Kidney glomerular epithelial cell (primary cell): Measurements from ENCODE around the gene PLEKHA1.

Source experiments
- DNase-seq: peaks from one replicate; lab custom pipeline; 2025; lab: John Stamatoyannopoulos, UW

PLEKHA1 gene

DNA sequence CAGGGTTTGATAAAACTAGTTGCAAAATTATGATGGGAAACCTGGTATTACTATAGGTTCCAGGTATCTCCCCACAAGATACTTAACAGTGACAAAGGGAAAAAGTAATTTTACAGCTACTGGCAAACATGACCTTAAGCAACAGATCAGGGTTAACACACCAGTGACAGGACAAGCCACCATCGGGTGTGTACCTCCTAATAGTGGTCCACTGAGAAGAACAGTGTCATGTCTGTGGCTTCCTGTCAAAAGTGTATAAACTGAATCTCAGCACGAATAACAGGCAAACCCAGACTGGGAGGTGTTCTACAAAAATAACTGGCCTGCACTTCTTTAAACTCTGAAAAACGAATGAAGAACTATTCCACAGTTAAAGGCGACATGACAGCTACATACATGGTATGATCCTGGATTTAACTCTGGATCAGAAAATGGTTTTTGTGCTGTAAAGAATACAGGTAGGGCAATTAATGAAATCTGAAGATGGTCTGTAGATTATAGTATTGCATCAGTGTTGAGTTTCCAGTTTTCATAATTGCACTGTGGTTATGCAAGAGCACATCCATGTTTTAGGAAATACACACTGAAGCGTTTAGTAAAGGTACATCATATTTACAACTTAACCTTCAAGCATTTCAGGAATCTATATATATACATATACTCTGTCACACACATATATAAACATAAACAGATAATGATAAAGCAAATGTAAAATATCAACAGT, 47.9 kb downstream of the PLEKHA1 start:
- no peak for DNase-seq

DNA sequence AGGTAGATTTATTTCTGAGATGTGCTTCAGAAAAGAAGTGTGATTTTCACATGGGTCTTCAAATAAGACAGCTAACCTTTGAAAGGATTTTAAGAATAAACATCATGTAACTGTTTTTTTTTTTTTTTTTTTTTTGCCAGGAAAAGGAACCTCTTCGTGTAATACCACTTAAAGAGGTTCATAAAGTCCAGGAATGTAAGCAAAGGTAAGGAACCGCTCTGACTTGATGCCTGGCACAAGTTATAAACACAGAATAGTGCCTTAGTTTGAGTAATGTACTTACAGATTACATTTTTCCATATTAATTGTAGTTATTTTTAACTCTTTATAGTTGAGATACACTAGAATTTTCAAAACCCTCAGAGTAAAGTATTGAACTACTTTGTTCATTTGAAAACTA, 49.6 kb downstream of the PLEKHA1 start:
- DNase-seq = no peak

DNA sequence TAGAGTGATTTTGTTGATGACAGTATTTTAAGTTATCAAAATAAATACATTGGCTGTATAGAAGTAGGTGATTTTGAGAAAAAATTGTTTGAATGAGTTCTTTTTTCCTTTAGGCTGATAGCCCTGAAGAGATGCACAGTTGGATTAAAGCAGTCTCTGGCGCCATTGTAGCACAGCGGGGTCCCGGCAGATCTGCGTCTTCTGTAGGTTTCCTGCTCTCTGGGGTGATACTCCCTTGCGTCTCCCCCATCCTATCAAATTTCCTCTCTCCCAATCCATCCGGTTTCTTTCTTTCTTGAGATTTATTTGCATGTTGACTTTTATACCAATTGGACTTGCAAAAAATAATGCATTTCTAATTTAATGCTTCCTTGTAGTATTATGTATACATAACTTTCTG, 52.3 kb downstream of the PLEKHA1 start:
- no peak for DNase-seq

DNA sequence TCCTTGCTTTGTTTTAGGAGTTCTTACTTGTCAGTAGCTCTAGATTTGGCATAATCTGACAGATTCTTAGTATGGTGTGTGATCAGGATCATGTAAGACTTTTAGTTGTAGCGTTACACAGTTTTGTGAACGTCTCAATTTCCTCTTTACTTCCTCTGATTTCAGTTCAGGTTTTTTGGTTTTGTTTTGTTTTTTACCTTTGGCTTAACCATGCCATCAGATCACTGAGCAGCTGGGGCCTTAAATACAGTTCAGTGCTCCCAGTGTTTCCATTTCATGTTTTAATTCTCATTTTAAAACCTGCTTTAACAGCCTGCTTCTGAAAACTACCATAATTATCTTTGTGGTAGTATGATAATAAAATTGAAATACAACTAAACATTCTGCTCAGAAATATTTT, 52.8 kb downstream of the PLEKHA1 start:
- no peak for DNase-seq

DNA sequence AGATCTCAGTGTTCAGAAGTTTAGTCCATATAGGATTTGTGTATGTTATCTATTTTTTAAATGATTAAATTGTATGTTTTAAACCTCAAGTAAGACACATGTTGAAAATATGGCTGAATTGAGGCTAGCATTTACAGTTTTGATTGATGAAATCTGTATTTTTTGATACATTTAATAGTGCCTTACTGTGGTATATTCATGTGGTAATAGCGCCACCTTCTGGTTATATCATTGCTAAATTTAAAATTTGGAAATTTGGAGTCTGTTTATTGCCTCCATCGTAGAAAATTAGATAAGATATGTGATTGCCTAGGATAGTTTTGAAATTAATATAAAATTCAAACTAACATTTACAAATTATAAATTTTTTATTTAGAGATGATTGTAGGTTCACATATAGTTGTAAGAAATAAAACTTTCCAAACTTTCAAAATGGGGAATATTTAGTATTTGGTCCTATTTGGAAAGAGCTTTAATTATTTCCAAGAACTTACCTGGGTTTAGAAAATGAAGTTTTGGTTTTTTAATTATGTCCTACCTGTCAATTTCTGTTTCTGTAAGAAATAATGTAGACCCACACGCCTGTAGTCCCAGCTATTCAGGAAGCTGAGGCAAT, 60.8 kb downstream of the PLEKHA1 start:
- DNase-seq = peak; percentile 35

DNA sequence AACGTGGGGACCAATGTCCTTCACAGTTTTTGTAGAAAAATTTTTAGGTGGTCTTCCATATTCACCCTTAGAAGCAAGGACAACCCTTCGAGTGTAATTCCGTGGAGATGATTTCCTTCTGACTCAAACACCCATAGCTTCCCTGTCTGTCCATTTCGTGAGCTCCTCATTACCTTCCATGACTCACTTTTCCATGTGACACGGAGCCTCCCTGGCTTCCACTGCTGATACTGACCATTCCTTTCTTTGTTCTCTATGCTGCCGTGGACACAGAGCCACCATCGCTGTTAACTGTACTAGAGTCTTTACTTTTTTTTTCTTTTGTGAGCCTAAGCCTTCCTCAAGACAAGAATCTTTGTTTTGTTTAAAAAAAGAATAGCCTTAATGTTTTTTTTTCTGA, 67.5 kb downstream of the PLEKHA1 start:
- DNase-seq = peak; percentile 41

DNA sequence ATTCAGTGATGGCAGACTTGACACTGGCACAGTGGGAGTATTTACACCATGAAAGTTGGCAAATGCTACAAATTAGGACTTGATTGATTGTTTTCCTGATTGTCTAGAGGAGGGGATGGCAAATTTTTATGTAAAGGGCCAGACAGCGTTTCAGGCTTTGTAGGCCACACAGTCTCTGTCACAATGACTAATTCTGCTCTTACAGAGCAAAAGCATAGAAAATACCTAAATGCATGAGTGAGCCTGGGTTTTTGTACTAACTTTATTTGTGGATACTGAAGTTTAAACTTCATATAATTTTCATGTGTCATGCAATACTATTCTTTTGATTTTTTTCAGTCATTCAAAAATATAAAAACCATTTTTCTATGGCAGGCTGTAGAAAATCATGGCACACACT, 71.0 kb downstream of the PLEKHA1 start:
- peak; percentile 24 for DNase-seq

DNA sequence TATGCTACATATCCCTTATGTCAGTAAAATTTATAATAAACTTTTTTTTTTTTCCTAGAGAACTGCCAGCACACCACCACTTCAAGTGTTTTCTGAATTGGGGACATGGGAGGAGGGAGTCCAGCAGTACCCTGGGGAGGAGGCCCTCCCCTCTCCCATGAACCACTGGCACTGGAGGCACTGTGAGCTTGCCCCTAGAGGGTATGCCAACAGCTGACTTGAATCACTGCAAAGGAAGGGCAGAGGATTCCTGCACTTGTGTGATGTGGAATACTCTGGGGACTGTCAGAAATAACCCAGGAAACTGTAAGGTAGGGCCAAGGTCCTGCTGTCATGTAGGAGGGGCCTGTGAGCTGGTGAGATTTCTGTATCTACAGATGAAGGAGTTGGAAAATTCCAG, 71.4 kb downstream of the PLEKHA1 start:
- no peak for DNase-seq

DNA sequence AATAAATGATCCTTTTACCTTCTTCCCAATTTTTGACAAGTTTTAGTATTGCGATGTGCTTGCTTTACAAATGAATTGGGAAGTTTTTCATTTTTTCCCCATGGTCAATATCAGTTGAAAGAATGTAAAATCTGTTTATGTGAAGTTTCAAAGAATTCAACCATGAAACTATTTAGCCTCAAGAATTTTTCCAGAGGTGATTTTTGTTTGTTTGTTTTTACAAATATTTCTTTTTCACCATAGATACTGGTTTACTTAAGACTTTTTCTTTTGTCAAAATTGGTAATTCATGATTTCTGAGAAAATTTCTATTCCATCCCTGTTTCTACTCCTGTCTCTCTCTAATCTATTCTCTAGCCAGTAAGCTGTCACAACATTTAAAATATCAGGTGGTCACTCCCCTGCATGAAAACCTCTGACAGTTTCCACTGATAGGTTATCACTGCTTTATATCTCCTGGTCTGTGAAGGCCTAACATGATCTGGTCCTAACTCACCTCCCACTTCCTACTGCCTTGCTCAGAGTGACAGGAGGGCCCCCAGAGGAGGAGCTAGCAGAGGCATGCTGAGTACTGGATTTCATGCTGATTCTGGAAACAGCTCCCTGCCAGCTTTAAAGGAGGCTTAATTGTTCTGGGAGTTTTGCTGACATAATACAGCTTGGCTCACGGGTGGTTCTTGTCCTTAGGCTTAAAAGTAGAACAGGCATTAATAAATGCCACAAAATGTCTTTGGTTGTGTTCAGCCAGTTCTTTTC, 72.3 kb downstream of the PLEKHA1 start:
- no peak for DNase-seq

DNA sequence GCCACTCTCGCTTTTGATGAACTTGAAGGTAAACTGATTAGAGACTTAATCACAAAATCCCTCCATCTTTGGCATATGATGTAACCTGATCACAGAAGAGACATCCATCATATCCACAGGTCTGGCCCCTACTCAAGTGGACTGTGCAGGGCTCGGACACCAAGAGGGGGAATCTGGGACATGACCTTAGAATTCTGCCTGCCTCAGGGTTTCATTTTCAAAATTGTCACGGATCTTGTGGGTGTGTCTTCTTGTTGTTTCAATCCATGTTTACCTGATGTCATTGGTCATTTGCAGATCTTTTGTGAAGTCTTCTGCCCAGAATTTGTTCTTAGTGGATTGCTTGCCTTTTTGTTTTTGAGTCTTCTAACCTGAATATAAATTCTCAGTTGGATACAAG, 74.1 kb downstream of the PLEKHA1 start:
- no peak for DNase-seq

DNA sequence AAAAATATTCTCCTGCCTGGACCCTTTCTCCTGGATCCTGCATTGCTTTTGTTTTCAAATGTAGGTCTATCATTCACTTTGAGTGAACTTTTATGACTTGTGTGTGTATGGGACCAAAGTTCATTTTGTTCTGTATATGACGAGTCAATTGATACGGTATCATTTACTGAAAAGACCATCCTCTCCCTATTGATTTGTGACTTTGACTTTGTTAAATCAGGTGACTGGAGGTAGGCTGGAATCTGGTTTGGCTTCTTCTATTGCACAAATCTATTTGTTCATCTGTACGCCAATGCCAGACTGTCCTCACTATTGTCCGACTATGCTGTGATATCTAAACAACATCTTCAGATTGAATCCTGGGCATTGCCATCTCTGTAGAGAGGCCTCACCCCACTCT, 74.6 kb downstream of the PLEKHA1 start:
- no peak for DNase-seq

DNA sequence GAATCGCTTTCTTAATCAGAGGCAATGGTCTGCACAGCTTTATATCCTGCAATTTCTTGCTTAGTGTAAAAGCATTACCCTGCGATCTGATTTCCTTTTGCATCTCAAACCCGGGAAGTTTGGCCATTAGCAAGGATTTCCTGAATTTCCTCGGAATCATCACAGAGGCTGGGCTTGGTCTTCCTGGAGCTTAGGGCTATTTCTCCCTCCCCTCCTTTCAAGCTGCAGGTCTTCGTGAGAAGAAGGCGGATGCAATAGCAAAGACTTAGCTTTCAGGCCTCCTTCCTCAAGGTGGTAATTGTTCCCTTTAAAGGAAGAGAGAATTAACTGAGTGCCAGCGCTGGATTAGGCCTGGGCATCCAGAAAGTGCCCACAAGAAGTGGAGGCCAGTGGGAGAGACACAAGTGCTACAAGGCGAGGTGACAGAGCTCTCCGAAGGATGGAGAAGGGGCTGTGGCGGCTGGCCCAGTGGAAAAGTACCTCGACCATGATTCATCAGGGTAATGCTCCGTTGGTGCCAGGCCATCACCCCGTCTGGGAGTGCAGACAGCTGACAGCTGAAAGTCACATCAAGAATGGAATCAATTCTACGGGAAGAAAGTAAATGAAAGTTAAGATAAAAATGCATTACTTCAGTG, 76.0 kb downstream of the PLEKHA1 start:
- DNase-seq = no peak

DNA sequence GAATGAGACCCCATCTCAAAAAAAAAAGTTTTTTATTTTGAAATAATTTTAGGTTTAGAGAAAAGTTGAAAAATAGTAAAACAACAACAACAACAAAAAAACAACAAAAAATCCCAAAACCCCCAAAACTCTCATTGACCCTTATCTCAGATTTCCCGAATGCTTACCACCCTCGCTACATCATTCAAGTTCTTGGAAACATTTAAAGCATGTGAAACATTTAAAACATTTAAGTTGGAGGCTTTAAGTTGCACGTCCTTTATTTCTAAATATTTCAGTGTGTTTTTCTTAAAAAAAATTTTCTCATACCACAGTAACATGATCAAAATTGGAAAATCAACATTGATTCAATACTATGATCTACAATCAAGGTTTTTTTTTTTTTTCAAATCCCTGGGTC, 79.6 kb downstream of the PLEKHA1 start:
- no peak for DNase-seq

DNA sequence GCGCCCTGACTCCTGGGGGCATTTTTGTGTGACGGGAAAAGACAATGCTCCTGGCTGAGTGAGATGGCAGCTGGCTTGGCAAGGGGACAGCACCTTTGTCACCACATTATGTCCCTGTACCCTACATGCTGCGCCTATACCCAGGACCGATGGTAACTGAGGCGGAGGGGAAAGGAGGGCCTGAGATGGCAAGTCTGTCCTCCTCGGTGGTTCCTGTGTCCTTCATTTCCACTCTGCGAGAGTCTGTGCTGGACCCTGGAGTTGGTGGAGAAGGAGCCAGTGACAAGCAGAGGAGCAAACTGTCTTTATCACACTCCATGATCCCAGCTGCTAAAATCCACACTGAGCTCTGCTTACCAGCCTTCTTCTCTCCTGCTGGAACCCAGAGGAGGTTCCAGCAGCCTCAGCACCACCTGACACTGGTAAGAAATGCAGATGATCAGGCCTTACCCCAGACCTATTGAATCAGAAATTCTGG, 80.1 kb downstream of the PLEKHA1 start, which contains the start of gene ARMS2:
ARMS2 (plus strand) TSS at position 51 of the 478 bp plus-strand sequence; CDS start at position 126, 75 bp downstream.
- DNase-seq = no peak

DNA sequence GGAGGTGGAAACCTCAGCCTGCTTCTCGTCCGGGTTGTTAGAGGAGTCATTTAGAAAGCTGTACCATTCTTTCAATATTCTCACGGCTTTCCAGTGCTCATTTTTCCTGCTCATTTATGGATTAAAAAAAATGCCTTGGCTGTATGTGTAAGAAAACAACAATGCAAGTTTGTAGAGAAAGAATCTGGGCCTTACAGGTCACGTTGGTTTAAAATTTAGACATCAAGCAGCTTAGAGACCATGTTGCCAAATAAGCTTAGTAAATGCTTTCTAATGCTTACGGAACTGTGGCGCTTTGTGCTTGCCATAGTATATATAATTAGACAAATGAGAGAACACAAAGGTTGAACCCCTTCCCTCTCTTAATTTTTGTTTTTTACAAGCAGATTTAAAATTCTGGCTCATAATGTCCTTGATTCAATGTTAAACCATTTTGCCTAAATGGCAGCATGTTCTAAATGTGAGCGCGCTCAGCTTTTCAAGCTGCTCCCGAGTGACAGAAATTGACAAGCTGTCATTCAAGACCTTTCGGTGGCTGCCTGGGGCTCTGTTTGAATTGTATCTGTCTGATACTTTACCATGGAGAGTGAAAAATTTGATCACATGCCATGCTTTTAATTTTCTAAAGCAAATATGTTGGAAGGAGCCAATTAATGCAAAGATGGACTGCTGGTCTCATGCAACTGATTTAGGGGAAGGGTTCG, 81.0 kb downstream of the PLEKHA1 start:
- no peak for DNase-seq

DNA sequence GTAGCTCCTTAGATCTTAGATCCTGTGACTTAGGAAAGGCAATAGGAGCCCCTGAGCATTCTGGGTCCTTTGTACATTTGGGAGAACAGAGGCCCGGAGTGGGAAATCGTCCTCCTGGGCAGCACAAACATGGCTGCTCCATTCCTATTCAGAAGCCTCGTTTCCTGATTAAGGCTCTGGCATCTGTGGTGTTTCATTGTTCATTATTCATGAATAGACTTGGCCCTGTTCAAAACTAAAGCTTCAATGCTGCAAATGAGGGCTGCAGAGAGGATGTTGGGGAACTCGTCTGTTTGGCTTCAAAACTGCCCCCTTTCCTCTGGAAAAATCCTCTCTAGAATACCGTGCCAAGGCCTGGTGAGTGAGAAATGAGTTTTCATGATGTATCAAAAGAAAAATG, 83.4 kb downstream of the PLEKHA1 start:
- no peak for DNase-seq

DNA sequence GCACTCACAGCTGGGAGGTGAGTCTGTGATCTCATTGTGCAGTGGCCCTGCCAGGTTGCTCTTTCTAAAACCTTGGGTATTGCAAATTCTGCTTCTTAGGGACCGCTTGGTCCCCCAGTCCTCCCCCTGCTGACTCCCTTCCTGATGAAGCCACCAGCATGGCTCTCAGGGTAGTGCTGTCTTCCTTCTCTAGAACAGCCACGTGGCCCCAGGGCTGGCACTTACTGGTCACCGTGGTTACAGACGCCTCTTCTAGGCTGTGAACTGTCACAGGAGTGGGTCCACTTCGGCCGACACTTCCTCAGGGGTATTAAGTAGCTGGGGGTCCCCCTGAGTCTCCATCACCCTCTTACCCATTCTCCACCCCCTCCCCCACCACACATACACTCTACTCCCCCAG, 84.2 kb downstream of the PLEKHA1 start:
- no peak for DNase-seq

DNA sequence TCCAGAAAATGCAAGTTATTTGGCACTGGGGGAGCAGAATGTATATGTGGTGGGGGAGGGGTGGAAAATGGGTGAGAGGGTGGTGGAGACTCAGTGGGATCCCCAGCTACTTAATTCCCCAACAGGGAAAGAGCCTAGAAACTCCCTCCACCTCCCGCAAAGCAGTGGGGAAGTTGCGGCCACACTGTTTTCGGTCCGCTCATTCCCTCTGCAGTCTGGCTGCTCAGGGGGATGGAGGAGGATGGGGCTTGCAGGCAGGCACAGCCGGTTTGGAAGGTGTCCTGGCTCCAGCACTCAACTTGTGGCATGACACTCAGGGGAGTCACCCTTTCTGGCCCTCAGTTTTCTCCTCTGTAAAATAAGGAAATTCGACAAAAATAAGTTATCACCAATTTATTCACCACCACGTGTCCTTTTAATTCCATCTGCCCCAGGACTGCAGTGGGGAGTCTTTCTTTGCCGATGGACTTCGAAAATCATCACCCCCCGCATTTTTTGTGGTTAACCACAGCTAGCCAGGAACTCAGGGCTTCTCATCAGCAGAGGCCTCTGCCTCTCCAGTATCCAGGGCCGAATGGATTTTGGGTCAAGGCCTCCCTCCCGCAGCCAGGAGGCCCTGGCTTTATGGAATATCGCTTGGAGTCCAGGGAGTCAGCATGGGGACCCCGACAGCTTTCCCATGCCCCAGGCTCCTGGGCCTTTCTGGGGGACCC, 85.2 kb downstream of the PLEKHA1 start:
- DNase-seq = no peak

DNA sequence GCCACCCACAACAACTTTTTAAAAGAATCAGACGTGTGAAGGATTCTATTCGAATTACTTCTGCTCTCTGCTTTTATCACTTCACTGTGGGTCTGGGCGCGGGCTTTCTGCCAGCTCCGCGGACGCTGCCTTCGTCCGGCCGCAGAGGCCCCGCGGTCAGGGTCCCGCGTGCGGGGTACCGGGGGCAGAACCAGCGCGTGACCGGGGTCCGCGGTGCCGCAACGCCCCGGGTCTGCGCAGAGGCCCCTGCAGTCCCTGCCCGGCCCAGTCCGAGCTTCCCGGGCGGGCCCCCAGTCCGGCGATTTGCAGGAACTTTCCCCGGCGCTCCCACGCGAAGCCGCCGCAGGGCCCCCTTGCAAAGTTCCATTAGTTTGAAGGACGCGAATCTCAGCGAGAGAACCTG, 86.4 kb downstream of the PLEKHA1 start:
- no peak for DNase-seq

DNA sequence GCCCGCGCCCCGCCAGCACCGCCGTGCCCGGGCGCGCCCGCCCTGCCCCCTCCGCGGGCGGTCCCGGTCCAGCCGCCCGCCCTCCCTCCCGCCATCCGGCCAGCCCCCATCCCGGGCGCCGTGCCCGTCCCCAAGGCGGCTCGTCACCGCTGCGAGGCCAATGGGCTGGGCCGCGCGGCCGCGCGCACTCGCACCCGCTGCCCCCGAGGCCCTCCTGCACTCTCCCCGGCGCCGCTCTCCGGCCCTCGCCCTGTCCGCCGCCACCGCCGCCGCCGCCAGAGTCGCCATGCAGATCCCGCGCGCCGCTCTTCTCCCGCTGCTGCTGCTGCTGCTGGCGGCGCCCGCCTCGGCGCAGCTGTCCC, 86.8 kb downstream of the PLEKHA1 start, which contains the start of gene HTRA1:
HTRA1 (plus strand) TSS at position 187 of the 362 bp plus-strand sequence; CDS start at position 287, 100 bp downstream.
- DNase-seq = no peak
